ENCODE data around the gene RNF8.

GRCh38 chr6:37429352-37429750, 75.6 kb downstream of the RNF8 start:
- TF ChIP-seq, protein P1, sequence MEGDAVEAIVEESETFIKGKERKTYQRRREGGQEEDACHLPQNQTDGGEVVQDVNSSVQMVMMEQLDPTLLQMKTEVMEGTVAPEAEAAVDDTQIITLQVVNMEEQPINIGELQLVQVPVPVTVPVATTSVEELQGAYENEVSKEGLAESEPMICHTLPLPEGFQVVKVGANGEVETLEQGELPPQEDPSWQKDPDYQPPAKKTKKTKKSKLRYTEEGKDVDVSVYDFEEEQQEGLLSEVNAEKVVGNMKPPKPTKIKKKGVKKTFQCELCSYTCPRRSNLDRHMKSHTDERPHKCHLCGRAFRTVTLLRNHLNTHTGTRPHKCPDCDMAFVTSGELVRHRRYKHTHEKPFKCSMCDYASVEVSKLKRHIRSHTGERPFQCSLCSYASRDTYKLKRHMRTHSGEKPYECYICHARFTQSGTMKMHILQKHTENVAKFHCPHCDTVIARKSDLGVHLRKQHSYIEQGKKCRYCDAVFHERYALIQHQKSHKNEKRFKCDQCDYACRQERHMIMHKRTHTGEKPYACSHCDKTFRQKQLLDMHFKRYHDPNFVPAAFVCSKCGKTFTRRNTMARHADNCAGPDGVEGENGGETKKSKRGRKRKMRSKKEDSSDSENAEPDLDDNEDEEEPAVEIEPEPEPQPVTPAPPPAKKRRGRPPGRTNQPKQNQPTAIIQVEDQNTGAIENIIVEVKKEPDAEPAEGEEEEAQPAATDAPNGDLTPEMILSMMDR (tag by site-specific recombination; IDR thresholded peaks at IDR 0.05), result no peak
- no peak for TF ChIP-seq ZBTB7A (tag by site-specific recombination; IDR thresholded peaks at IDR 0.05; ENCODE audit: low read depth)
- TF ChIP-seq, protein P2, sequence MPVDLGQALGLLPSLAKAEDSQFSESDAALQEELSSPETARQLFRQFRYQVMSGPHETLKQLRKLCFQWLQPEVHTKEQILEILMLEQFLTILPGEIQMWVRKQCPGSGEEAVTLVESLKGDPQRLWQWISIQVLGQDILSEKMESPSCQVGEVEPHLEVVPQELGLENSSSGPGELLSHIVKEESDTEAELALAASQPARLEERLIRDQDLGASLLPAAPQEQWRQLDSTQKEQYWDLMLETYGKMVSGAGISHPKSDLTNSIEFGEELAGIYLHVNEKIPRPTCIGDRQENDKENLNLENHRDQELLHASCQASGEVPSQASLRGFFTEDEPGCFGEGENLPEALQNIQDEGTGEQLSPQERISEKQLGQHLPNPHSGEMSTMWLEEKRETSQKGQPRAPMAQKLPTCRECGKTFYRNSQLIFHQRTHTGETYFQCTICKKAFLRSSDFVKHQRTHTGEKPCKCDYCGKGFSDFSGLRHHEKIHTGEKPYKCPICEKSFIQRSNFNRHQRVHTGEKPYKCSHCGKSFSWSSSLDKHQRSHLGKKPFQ (tag by site-specific recombination; IDR thresholded peaks at IDR 0.05), result no peak
- TF ChIP-seq ZNF274 (IDR thresholded peaks at IDR 0.05; ENCODE audit: low read length), result no peak
- no peak for TF ChIP-seq ZNF274 (tag by site-specific recombination; IDR thresholded peaks at IDR 0.05; ENCODE audit: borderline replicate concordance)
- no peak for TF ChIP-seq GLI4 (tag by site-specific recombination; IDR thresholded peaks at IDR 0.05)
- no peak for TF ChIP-seq AEBP2 (tag by site-specific recombination; IDR thresholded peaks at IDR 0.05; ENCODE audit: borderline replicate concordance)
- TF ChIP-seq ZNF114 (tag by site-specific recombination; IDR thresholded peaks at IDR 0.05), result no peak
- TF ChIP-seq, protein P3, sequence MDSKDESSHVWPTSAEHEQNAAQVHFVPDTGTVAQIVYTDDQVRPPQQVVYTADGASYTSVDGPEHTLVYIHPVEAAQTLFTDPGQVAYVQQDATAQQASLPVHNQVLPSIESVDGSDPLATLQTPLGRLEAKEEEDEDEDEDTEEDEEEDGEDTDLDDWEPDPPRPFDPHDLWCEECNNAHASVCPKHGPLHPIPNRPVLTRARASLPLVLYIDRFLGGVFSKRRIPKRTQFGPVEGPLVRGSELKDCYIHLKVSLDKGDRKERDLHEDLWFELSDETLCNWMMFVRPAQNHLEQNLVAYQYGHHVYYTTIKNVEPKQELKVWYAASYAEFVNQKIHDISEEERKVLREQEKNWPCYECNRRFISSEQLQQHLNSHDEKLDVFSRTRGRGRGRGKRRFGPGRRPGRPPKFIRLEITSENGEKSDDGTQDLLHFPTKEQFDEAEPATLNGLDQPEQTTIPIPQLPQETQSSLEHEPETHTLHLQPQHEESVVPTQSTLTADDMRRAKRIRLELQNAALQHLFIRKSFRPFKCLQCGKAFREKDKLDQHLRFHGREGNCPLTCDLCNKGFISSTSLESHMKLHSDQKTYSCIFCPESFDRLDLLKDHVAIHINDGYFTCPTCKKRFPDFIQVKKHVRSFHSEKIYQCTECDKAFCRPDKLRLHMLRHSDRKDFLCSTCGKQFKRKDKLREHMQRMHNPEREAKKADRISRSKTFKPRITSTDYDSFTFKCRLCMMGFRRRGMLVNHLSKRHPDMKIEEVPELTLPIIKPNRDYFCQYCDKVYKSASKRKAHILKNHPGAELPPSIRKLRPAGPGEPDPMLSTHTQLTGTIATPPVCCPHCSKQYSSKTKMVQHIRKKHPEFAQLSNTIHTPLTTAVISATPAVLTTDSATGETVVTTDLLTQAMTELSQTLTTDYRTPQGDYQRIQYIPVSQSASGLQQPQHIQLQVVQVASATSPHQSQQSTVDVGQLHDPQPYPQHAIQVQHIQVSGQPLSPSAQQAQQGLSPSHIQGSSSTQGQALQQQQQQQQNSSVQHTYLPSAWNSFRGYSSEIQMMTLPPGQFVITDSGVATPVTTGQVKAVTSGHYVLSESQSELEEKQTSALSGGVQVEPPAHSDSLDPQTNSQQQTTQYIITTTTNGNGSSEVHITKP (tag by site-specific recombination; IDR thresholded peaks at IDR 0.05), result no peak
- TF ChIP-seq YY1 (tag by site-specific recombination; IDR thresholded peaks at IDR 0.05), result no peak
- no peak for TF ChIP-seq ZBTB1 (tag by site-specific recombination; IDR thresholded peaks at IDR 0.05)
- TF ChIP-seq, protein P4, sequence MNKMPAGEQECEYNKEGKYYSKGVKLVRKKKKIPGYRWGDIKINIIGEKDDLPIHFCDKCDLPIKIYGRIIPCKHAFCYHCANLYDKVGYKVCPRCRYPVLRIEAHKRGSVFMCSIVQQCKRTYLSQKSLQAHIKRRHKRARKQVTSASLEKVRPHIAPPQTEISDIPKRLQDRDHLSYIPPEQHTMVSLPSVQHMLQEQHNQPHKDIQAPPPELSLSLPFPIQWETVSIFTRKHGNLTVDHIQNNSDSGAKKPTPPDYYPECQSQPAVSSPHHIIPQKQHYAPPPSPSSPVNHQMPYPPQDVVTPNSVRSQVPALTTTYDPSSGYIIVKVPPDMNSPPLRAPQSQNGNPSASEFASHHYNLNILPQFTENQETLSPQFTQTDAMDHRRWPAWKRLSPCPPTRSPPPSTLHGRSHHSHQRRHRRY (tag by site-specific recombination; IDR thresholded peaks at IDR 0.05), result no peak
- no peak for TF ChIP-seq ZNF311 (tag by site-specific recombination; IDR thresholded peaks at IDR 0.05; ENCODE audit: borderline replicate concordance)
- no peak for TF ChIP-seq ZNF302 (tag by site-specific recombination; IDR thresholded peaks at IDR 0.05; ENCODE audit: low read depth)

All from HEK293 (cell line).